HCT116 (cell line): Measurements from ENCODE around the gene GPAM.

Experiments
- ATF3 ChIP-seq: IDR thresholded peaks from 2 replicates; pipeline ENCODE4 v1.6.1; 2012
- CTCF ChIP-seq, 3 experiments: fragments of 200-600 bp in 1 of 3; sonication (generic) in 1 of 3; IDR thresholded peaks in 2 of 3; conservative IDR thresholded peaks in 1 of 3; 2 replicates each; pipeline ENCODE4 v1.5.1; 2012 to 2017; ENCODE audit warnings: low read depth in 2 of 3, low read length in 2 of 3, antibody characterized with exemption in 1 of 3, borderline replicate concordance in 1 of 3, control low read depth in 1 of 3, mild to moderate bottlenecking in 1 of 3, mixed read lengths in 1 of 3, mixed run types in 1 of 3, moderate library complexity in 1 of 3; ENCODE audit not compliant: insufficient read depth in 1 of 3
- EGR1 ChIP-seq: IDR thresholded peaks from 2 replicates; pipeline ENCODE4 v1.6.1; 2012; ENCODE audit warnings: low read depth
- EZH2 ChIP-seq: fragments of 200-600 bp; sonication (generic); IDR thresholded peaks from 2 replicates; pipeline ENCODE4 v1.6.1; 2017; ENCODE audit warnings: antibody characterized with exemption, mixed run types
- EZH2phosphoT487 ChIP-seq: fragments of 200-600 bp; IDR thresholded peaks from 2 replicates; pipeline ENCODE4 v1.6.1; 2018; ENCODE audit warnings: antibody characterized with exemption, borderline replicate concordance
- FOSL1 ChIP-seq: IDR thresholded peaks from 2 replicates; pipeline ENCODE4 v1.6.1; 2012; ENCODE audit warnings: low read depth
- JUND ChIP-seq: IDR thresholded peaks from 2 replicates; pipeline ENCODE4 v1.6.1; 2012
- POLR2A ChIP-seq: IDR thresholded peaks from 2 replicates; pipeline ENCODE4 v1.7.0; 2011; ENCODE audit warnings: borderline replicate concordance; ENCODE audit not compliant: insufficient read depth, insufficient read length; ENCODE audit errors: extremely low read depth
- RAD21 ChIP-seq: IDR thresholded peaks from 2 replicates; pipeline ENCODE4 v1.6.1; 2012; ENCODE audit warnings: low read depth, mild to moderate bottlenecking
- REST ChIP-seq: IDR thresholded peaks from 2 replicates; pipeline ENCODE4 v1.6.1; 2012; ENCODE audit warnings: low read depth
- SIN3A ChIP-seq: IDR thresholded peaks from 2 replicates; pipeline ENCODE4 v1.6.1; 2012; ENCODE audit warnings: low read depth
- SRF ChIP-seq: IDR thresholded peaks from 2 replicates; pipeline ENCODE4 v1.6.1; 2012; ENCODE audit warnings: low read depth
- YY1 ChIP-seq: IDR thresholded peaks from 2 replicates; pipeline ENCODE4 v1.6.1; 2011; ENCODE audit warnings: low read length, low read depth, moderate library complexity, mild to moderate bottlenecking; ENCODE audit not compliant: insufficient replicate concordance; ENCODE audit errors: extremely low read depth
- ZNF274 ChIP-seq: fragments of 200-500 bp; sonication (Bioruptor generic); IDR thresholded peaks from 2 replicates; pipeline ENCODE4 v1.6.1; 2014; ENCODE audit warnings: mild to moderate bottlenecking, low read depth, low read length, inconsistent platforms

GRCh38 chr10:112136486-112137153 is 46.9 kb downstream of the GPAM start:
- no peak for TF ChIP-seq EGR1
- TF ChIP-seq CTCF (IDR thresholded peaks at IDR 0.05 in 2 of 3, conservative IDR thresholded peaks at IDR 0.05 in 1 of 3; ENCODE audit: borderline replicate concordance in 1 of 3, insufficient read depth in 1 of 3, low read depth in 2 of 3, low read length in 2 of 3): no peak
- TF ChIP-seq ATF3: no peak
- TF ChIP-seq SIN3A: no peak
- no peak for TF ChIP-seq POLR2A
- no peak for TF ChIP-seq EZH2
- TF ChIP-seq REST: no peak
- TF ChIP-seq EZH2phosphoT487: no peak
- no peak for TF ChIP-seq SRF
- no peak for TF ChIP-seq FOSL1
- TF ChIP-seq ZNF274: no peak
- no peak for TF ChIP-seq RAD21
- TF ChIP-seq JUND: no peak
- no peak for TF ChIP-seq YY1
